Brain pericyte (primary cell): ENCODE data around the gene TIAM1.

Experiments used
- DNase-seq: peaks from one replicate; pipeline ENCODE4 v3.0.0-alpha.2; 2012; ENCODE audit warnings: low read depth, low spot score

TIAM1 gene

GRCh38 chr21:31135531-31136184, 208.4 kb downstream of the TIAM1 start:
- no peak for DNase-seq

- DNase-seq = no peak
Measured at GRCh38 chr21:31133243-31133830, 210.7 kb downstream of the TIAM1 start.

GRCh38 chr21:31132574-31133242, 211.4 kb downstream of the TIAM1 start:
- no peak for DNase-seq

GRCh38 chr21:31130821-31131220, 213.2 kb downstream of the TIAM1 start:
- no peak for DNase-seq

GRCh38 chr21:31128234-31128633, 215.8 kb downstream of the TIAM1 start:
- no peak for DNase-seq

GRCh38 chr21:31124010-31124409, 220.1 kb downstream of the TIAM1 start:
- no peak for DNase-seq

GRCh38 chr21:31119199-31119598, 224.9 kb downstream of the TIAM1 start:
- no peak for DNase-seq

- no peak for DNase-seq
Measured at GRCh38 chr21:31117128-31117916, 226.7 kb downstream of the TIAM1 start.

GRCh38 chr21:31115249-31115648, 228.8 kb downstream of the TIAM1 start:
- no peak for DNase-seq

GRCh38 chr21:31111093-31111492, 233.0 kb downstream of the TIAM1 start:
- no peak for DNase-seq

GRCh38 chr21:31110430-31110829, 233.6 kb downstream of the TIAM1 start:
- DNase-seq = no peak

- no peak for DNase-seq
Measured at GRCh38 chr21:31107871-31108270, 236.2 kb downstream of the TIAM1 start.

GRCh38 chr21:31107176-31107785, 236.8 kb downstream of the TIAM1 start:
- DNase-seq = no peak

GRCh38 chr21:31103571-31104265, 240.3 kb downstream of the TIAM1 start:
- no peak for DNase-seq

- DNase-seq = no peak
Measured at GRCh38 chr21:31103163-31103562, 240.9 kb downstream of the TIAM1 start.

GRCh38 chr21:31099122-31099521, 244.9 kb downstream of the TIAM1 start:
- no peak for DNase-seq

- DNase-seq = no peak
Measured at GRCh38 chr21:31098576-31099005, 245.5 kb downstream of the TIAM1 start.

- no peak for DNase-seq
Measured at GRCh38 chr21:31092832-31093625, 251.0 kb downstream of the TIAM1 start.

GRCh38 chr21:31090376-31090775, 253.7 kb downstream of the TIAM1 start:
- DNase-seq = no peak

- no peak for DNase-seq
Measured at GRCh38 chr21:31088474-31088751, 255.6 kb downstream of the TIAM1 start.
